GM23338 (cell line): ENCODE measurements around the gene SYT12. TPM values are rescaled to one million over a fixed set of nuclear protein-coding genes. Genes with fewer than 3 reads are reported as not detected.

ENCODE experiments used
- ATAC-seq: fragments of 200-7000 bp; cut with Tn5 transposase; 3 replicates; pipeline ENCODE4 v1.9.1; 2020
- DNase-seq: peaks from one replicate; pipeline ENCODE4 v3.0.0-alpha.2; 2015; ENCODE audit warnings: low spot score
- H2AFZ ChIP-seq: fragments of 200-600 bp; sonication (generic); 2 replicates; pipeline ENCODE4 v1.8.0; 2016; ENCODE audit warnings: antibody characterized with exemption, mild to moderate bottlenecking, moderate library complexity
- H3F3A ChIP-seq: fragments of 200-600 bp; sonication (generic); replicated peaks from 2 replicates; pipeline ENCODE4 v1.8.0; 2017; ENCODE audit warnings: antibody characterized with exemption, mixed run types, low read depth
- H3K27ac ChIP-seq: fragments of 200-600 bp; sonication (generic); 2 replicates; pipeline ENCODE4 v1.6.1; 2016; ENCODE audit warnings: low read depth
- H3K27me3 ChIP-seq: fragments of 200-600 bp; sonication (generic); 2 replicates; pipeline ENCODE4 v1.8.0; 2016; ENCODE audit warnings: mild to moderate bottlenecking, mixed run types, moderate library complexity; ENCODE audit not compliant: insufficient read depth
- H3K36me3 ChIP-seq: fragments of 200-600 bp; sonication (generic); 2 replicates; pipeline ENCODE4 v1.8.0; 2016; ENCODE audit warnings: mild to moderate bottlenecking; ENCODE audit not compliant: insufficient read depth
- H3K4me1 ChIP-seq: fragments of 200-600 bp; sonication (generic); 2 replicates; pipeline ENCODE4 v1.8.0; 2016; ENCODE audit warnings: mild to moderate bottlenecking, moderate library complexity; ENCODE audit not compliant: insufficient read depth
- H3K4me2 ChIP-seq: fragments of 200-600 bp; sonication (generic); 2 replicates; pipeline ENCODE4 v1.7.1; 2017; ENCODE audit warnings: mixed run types
- H3K4me3 ChIP-seq: fragments of 200-600 bp; sonication (generic); 2 replicates; pipeline ENCODE4 v1.6.1; 2016; ENCODE audit warnings: mixed run types
- H3K79me2 ChIP-seq: fragments of 200-600 bp; sonication (generic); replicated peaks from 2 replicates; pipeline ENCODE4 v1.8.0; 2017; ENCODE audit warnings: mild to moderate bottlenecking; ENCODE audit not compliant: insufficient read depth
- H3K9me2 ChIP-seq: fragments of 200-600 bp; sonication (generic); 2 replicates; pipeline ENCODE4 v1.8.0; 2017; ENCODE audit not compliant: insufficient read depth
- H4K20me1 ChIP-seq: fragments of 200-600 bp; sonication (generic); replicated peaks from 2 replicates; pipeline ENCODE4 v1.8.0; 2017; ENCODE audit warnings: mild to moderate bottlenecking; ENCODE audit not compliant: insufficient read depth
- H3K27ac Mint-ChIP-seq: 2 replicates; pipeline ENCODE4 v1.8.0; 2020; ENCODE audit warnings: inconsistent platforms, mild to moderate bottlenecking, moderate library complexity, mixed read lengths
- H3K27me3 Mint-ChIP-seq: 3 replicates; pipeline ENCODE4 v1.8.0; 2022; ENCODE audit warnings: low read depth, mild to moderate bottlenecking, moderate library complexity, mixed read lengths, inconsistent platforms; ENCODE audit not compliant: insufficient read depth, poor library complexity
- H3K36me3 Mint-ChIP-seq: 3 replicates; pipeline ENCODE4 v1.8.0; 2021; ENCODE audit warnings: low read depth, mild to moderate bottlenecking, inconsistent platforms, moderate library complexity, mixed read lengths
- H3K4me1 Mint-ChIP-seq: 3 replicates; pipeline ENCODE4 v1.8.0; 2020; ENCODE audit warnings: mild to moderate bottlenecking, inconsistent platforms, mixed read lengths
- H3K4me3 Mint-ChIP-seq: 3 replicates; pipeline ENCODE4 v1.8.0; 2021; ENCODE audit warnings: moderate library complexity, mild to moderate bottlenecking, inconsistent platforms, mixed read lengths
- H3K9me3 Mint-ChIP-seq: 3 replicates; pipeline ENCODE4 v1.8.0; 2020; ENCODE audit warnings: moderate library complexity, mild to moderate bottlenecking, inconsistent platforms, mixed read lengths
- CREB1 ChIP-seq: fragments of 250-450 bp; sonication (Bioruptor Pico); IDR thresholded peaks from 2 replicates; pipeline ENCODE4 v1.5.0; 2020; ENCODE audit warnings: low read depth, mild to moderate bottlenecking, moderate library complexity
- CTCF ChIP-seq, 2 experiments: fragments of 200-600 bp in 1 of 2; sonication (generic) in 1 of 2; conservative IDR thresholded peaks; 2 replicates each; pipeline versions ENCODE4 v1.5.1 to v1.6.1; 2016 to 2017; ENCODE audit warnings: antibody characterized with exemption in 2 of 2, low read depth in 2 of 2, mild to moderate bottlenecking in 2 of 2, moderate library complexity in 1 of 2
- EZH2phosphoT487 ChIP-seq: fragments of 200-600 bp; sonication (generic); IDR thresholded peaks from one replicate; pipeline ENCODE4 v1.8.1; 2018; ENCODE audit warnings: antibody characterized with exemption; ENCODE audit not compliant: unreplicated experiment
- JUNB ChIP-seq: IDR thresholded peaks from one replicate; pipeline ENCODE4 v1.6.1; 2016; ENCODE audit warnings: antibody characterized with exemption; ENCODE audit not compliant: unreplicated experiment
- POLR2AphosphoS5 ChIP-seq: IDR thresholded peaks from 2 replicates; pipeline ENCODE4 v1.6.1; 2016; ENCODE audit warnings: antibody characterized with exemption, low read depth
- ZNF331 ChIP-seq: fragments of 250-450 bp; sonication (Bioruptor Pico); IDR thresholded peaks from 2 replicates; pipeline ENCODE4 v1.5.0; 2020; ENCODE audit warnings: low read depth, mild to moderate bottlenecking, moderate library complexity
- ZNF462 ChIP-seq: fragments of 250-450 bp; sonication (Bioruptor Pico); IDR thresholded peaks from 2 replicates; pipeline ENCODE4 v1.5.0; 2020; ENCODE audit warnings: mild to moderate bottlenecking, moderate library complexity
- polyA plus RNA-seq: library from polyadenylated mRNA; unstranded; fragments of >200 nt; fragmentation: Nextera tagmentation; extraction: Ambion mirVana; gene quantifications from 2 replicates; pipeline ENCODE4 v1.2.1, GENCODE V29; 2016
- total RNA-seq: library from RNA; depleted of rRNA; stranded (reverse); fragments of >200 nt; shearing (Covaris generic); gene quantifications from 2 replicates; pipeline ENCODE4 v1.2.3, GENCODE V29; 2014

SYT12 gene
- total and polyA plus RNA-seq, 2 experiments from 2014 or later: 0.92 to 2.5 TPM

- peak; percentile 80 to 99 for TF ChIP-seq CTCF (conservative IDR thresholded peaks at IDR 0.05; ENCODE audit: low read depth in 2 of 2)
- no peak for TF ChIP-seq EZH2phosphoT487
- TF ChIP-seq ZNF462: no peak
- TF ChIP-seq JUNB: no peak
- TF ChIP-seq ZNF331 (CRISPR knock-in tag): no peak
- TF ChIP-seq POLR2AphosphoS5: no peak
- peak; percentile 46; the same call in 1 of the 2 replicates for TF ChIP-seq CREB1
- Histone ChIP-seq H3K4me3 (no peak overlapping the region), H4K20me1 (no peaks in the 10 kb centered on the region), H2AFZ (peak overlapping the region; percentile 74), H3K9me2 (no peaks in the 10 kb centered on the region), H3K27ac (no peak overlapping the region), H3K27me3 (peaks cover 8% of the 10 kb centered on the region), H3K4me1 (peaks cover 21% of the 10 kb centered on the region), H3K4me2 (peak overlapping the region; percentile 48; the same call in 1 of the 2 replicates), H3K36me3 (no peaks in the 10 kb centered on the region), H3F3A (0 out of 2 replicates have a peak, but pooled peaks cover 14% of the 10 kb centered on the region), H3K79me2 (no peaks in the 10 kb centered on the region)
- Mint-ChIP-seq H3K4me3 (no peak overlapping the region; the same call in 2 of the 3 replicates), H3K27ac (0 out of 2 replicates have a peak overlapping the region, but pooled peaks have one; percentile 5), H3K4me1 (peaks cover 29% of the 10 kb centered on the region), H3K9me3 (no peaks in the 10 kb centered on the region), H3K27me3 (peaks cover 24% of the 10 kb centered on the region), H3K36me3 (no peaks in the 10 kb centered on the region)
- DNase-seq (peak; percentile 90), ATAC-seq (peak; percentile 66)
These were observed 31.0 kb downstream of the SYT12 start for GRCh38 chr11:67053896-67054329.
